GM12878 (cell line): ENCODE results near the gene CFI. TPM values are rescaled to one million over a fixed set of nuclear protein-coding genes. Genes with fewer than 3 reads are reported as not detected.
A peak's percentile ranks its signal among the peaks of the same experiment; 100 is the strongest.

Experiments used
- ATAC-seq: fragments of 200-7000 bp; cut with Tn5 transposase; 3 replicates; pipeline ENCODE4 v1.9.1; 2020; ENCODE audit warnings: mild to moderate bottlenecking, moderate library complexity
- BruUV-seq: library from RNA; stranded (reverse); fragments of 400-500 nt; replicated peaks from 2 replicates; lab custom pipeline; 2021; lab: Mats Ljungman, UMichigan
- CTCF ChIA-PET: fragments of 300-600 bp; sonication (Branson Sonifier 250); formaldehyde crosslinking; extraction: SDS; loops from one replicate; lab custom pipeline; 2021; ENCODE audit warnings: inconsistent platforms; lab: Yijun Ruan, JAX
- POLR2A ChIA-PET: fragments of 350-600 bp; formaldehyde crosslinking; extraction: SDS; loops from one replicate; lab custom pipeline; 2021; ENCODE audit warnings: inconsistent platforms; lab: Charles Lee
- RAD21 ChIA-PET: fragments of 300-600 bp; sonication (Branson Sonifier 250); formaldehyde crosslinking; loops from one replicate; lab custom pipeline; 2023; ENCODE audit warnings: antibody characterized with exemption; ENCODE audit not compliant: unreplicated experiment; lab: Charles Lee
- SMC1A ChIA-PET: fragments of 300-600 bp; sonication (Branson Sonifier 250); formaldehyde crosslinking; loops from one replicate; lab custom pipeline; 2023; ENCODE audit not compliant: unreplicated experiment, uncharacterized antibody; lab: Charles Lee
- DNase-seq: peaks from one replicate; pipeline ENCODE4 v3.0.0-alpha.2; 2011; ENCODE audit warnings: low read depth, low spot score
- FAIRE-seq: peaks from 3 replicates; lab custom pipeline; 2011; peaks lifted over from hg19 to GRCh38; lab: Jason Lieb, UNC
- H2AFZ ChIP-seq: 2 replicates; pipeline ENCODE4 v1.6.0; 2011; ENCODE audit warnings: low read depth, low read length, control low read depth; ENCODE audit not compliant: control insufficient read depth
- H3K27ac ChIP-seq: 2 replicates; pipeline ENCODE4 v1.5.1; 2011; ENCODE audit warnings: control low read depth; ENCODE audit not compliant: control insufficient read depth, insufficient read depth
- H3K27me3 ChIP-seq, 2 experiments: replicated peaks in 1 of 2; 2 replicates each; pipeline versions ENCODE4 v1.6.0 to v1.6.1; 2011; ENCODE audit warnings: low read length in 1 of 2; ENCODE audit not compliant: control insufficient read depth in 2 of 2, insufficient read depth in 2 of 2
- H3K36me3 ChIP-seq, 2 experiments: 2 replicates each; pipeline ENCODE4 v1.5.1; 2011; ENCODE audit warnings: low read length in 1 of 2; ENCODE audit not compliant: control insufficient read depth in 2 of 2, insufficient read depth in 2 of 2
- H3K4me1 ChIP-seq: 2 replicates; pipeline ENCODE4 v1.6.1; 2011; ENCODE audit warnings: mild to moderate bottlenecking, low read length, moderate library complexity, mixed read lengths; ENCODE audit not compliant: control insufficient read depth, insufficient read depth
- H3K4me2 ChIP-seq: 2 replicates; pipeline ENCODE4 v1.6.0; 2011; ENCODE audit warnings: control low read depth; ENCODE audit not compliant: control insufficient read depth, insufficient read depth
- H3K4me3 ChIP-seq: fragments of 200-600 bp; sonication (generic); 2 replicates; pipeline ENCODE4 v1.5.1; 2016
- H3K79me2 ChIP-seq: 2 replicates; pipeline ENCODE4 v1.6.0; 2011; ENCODE audit warnings: low read length; ENCODE audit not compliant: control insufficient read depth, insufficient read depth
- H3K9ac ChIP-seq: 2 replicates; pipeline ENCODE4 v1.8.0; 2011; ENCODE audit warnings: low read length, control low read depth, mixed read lengths; ENCODE audit not compliant: control insufficient read depth, insufficient read depth
- H3K9me3 ChIP-seq: replicated peaks from 3 replicates; pipeline ENCODE4 v1.5.1; 2011; ENCODE audit warnings: mild to moderate bottlenecking, low read length; ENCODE audit not compliant: control insufficient read depth, insufficient read depth
- H4K20me1 ChIP-seq: 2 replicates; pipeline ENCODE4 v1.6.0; 2011; ENCODE audit not compliant: control insufficient read depth, insufficient read depth
- ATF2 ChIP-seq: IDR thresholded peaks from 2 replicates; pipeline ENCODE4 v1.6.1; 2012; ENCODE audit warnings: low read length, inconsistent platforms
- ATF7 ChIP-seq: fragments of 450-650 bp; IDR thresholded peaks from 2 replicates; pipeline ENCODE4 v1.6.1; 2016; ENCODE audit warnings: low read depth, mild to moderate bottlenecking
- BMI1 ChIP-seq: fragments of 450-650 bp; IDR thresholded peaks from 2 replicates; pipeline ENCODE4 v1.6.1; 2016; ENCODE audit warnings: mild to moderate bottlenecking, moderate library complexity, borderline replicate concordance
- CBFB ChIP-seq: IDR thresholded peaks from 2 replicates; pipeline ENCODE4 v1.6.1; 2016; ENCODE audit warnings: antibody characterized with exemption, low read depth
- ETV6 ChIP-seq, 2 experiments: fragments of 450-650 bp in 1 of 2; IDR thresholded peaks in 1 of 2; conservative IDR thresholded peaks in 1 of 2; 2 replicates each; pipeline ENCODE4 v1.6.1; 2014; ENCODE audit warnings: antibody characterized with exemption in 1 of 2, borderline replicate concordance in 1 of 2, low read depth in 1 of 2, mild to moderate bottlenecking in 1 of 2, moderate library complexity in 1 of 2
- HSF1 ChIP-seq: fragments of 150-350 bp; IDR thresholded peaks from 2 replicates; pipeline ENCODE4 v1.6.1; 2014; ENCODE audit warnings: mild to moderate bottlenecking, low read depth, low read length
- MEF2A ChIP-seq: IDR thresholded peaks from 2 replicates; pipeline ENCODE4 v1.6.1; 2011; ENCODE audit warnings: low read depth, mild to moderate bottlenecking, low read length, moderate library complexity; ENCODE audit not compliant: insufficient read depth
- MEF2B ChIP-seq: fragments of 450-650 bp; IDR thresholded peaks from 2 replicates; pipeline ENCODE4 v1.6.1; 2018; ENCODE audit warnings: mild to moderate bottlenecking, moderate library complexity; ENCODE audit not compliant: partially characterized antibody, poor library complexity, severe bottlenecking
- POU2F2 ChIP-seq: IDR thresholded peaks from 3 replicates; pipeline ENCODE4 v1.6.1; 2011; ENCODE audit warnings: low read depth, mild to moderate bottlenecking, low read length, borderline replicate concordance
- RUNX3 ChIP-seq: IDR thresholded peaks from 2 replicates; pipeline ENCODE4 v1.6.1; 2012; ENCODE audit warnings: low read length, inconsistent platforms
- SIX5 ChIP-seq: IDR thresholded peaks from 2 replicates; pipeline ENCODE4 v1.6.1; 2011; ENCODE audit warnings: mild to moderate bottlenecking, low read depth, low read length, moderate library complexity; ENCODE audit not compliant: severe bottlenecking
- ZBTB4 ChIP-seq: fragments of 450-650 bp; formaldehyde crosslinking; IDR thresholded peaks from 2 replicates; pipeline ENCODE4 v1.4.0; 2022; ENCODE audit warnings: mild to moderate bottlenecking, moderate library complexity
- WGBS: methylation state at CpG from one replicate; pipeline ENCODE4 v1.1.6; 2016; ENCODE audit warnings: low lambda C conversion rate; ENCODE audit not compliant: insufficient replicate concordance, insufficient coverage; ENCODE audit errors: missing lambda C conversion rate; 5-methylcytosine and 5-hydroxymethylcytosine counted together
- in situ Hi-C: fragments of 300-500 bp; cut with MboI; formaldehyde crosslinking; loops from 9 replicates; pipeline ENCODE4 v1.14.3; 2018; ENCODE audit warnings: mixed read lengths
- intact Hi-C: fragments of 100-400 bp; cut with micrococcal nuclease; formaldehyde crosslinking; loops from one replicate; pipeline ENCODE4 v1.14.2; 2022; ENCODE audit not compliant: unreplicated experiment
- polyA plus RNA-seq, 11 experiments: library from polyadenylated mRNA; depleted of rRNA in 4 of 11; unstranded in 6 of 11; stranded (reverse) in 5 of 11; fragments of >200 nt; fragmentation: Nextera tagmentation in 4 of 11; fragmentation: Illumina TruSeq in 1 of 11; extraction: Ambion mirVana in 4 of 11; extraction: Trizol in 1 of 11; gene quantifications; 1 replicate in 1 of 11; 2 replicates in 10 of 11; pipeline versions ENCODE4 v1.2.1 to v1.2.3, GENCODE V29; 2011 to 2016; ENCODE audit warnings: inconsistent platforms in 2 of 11, missing spikeins in 2 of 11, low read depth in 1 of 11
- total RNA-seq, 4 experiments: library from RNA; depleted of rRNA in 3 of 4; stranded (reverse); fragments of >200 nt in 3 of 4; fragmentation: Illumina TruSeq in 1 of 4; extraction: Trizol in 1 of 4; gene quantifications; 2 replicates each; pipeline versions ENCODE4 v1.2.1 to v1.2.3, GENCODE V29; 2013 to 2021

Gene CFI
- total and polyA plus RNA-seq, 10 of the 15 experiments (the other 5 are each of a cell fraction or from before 2014, with no cell fraction given): 0.15 to 0.28 TPM; not detected in 8

GRCh38 chr4:109708990-109709389, 92.8 kb downstream of the CFI start:
- no peak overlapping the region for H2AFZ ChIP-seq
- ChIA-PET CTCF (interaction anchor here (0.7 to 1.1 kb wide), 2 partner anchors 95 to 118 kb away, joined by 3 read pairs; no protein-coding TSS in a partner anchor), RAD21 (interaction anchor here (1.0 to 1.2 kb wide), 2 partner anchors 9 to 147 kb away, joined by 3 read pairs; no protein-coding TSS in a partner anchor), SMC1A (interaction anchor here (1.2 kb wide), 1 partner anchor 137 kb away, joined by 3 read pairs; no protein-coding TSS in a partner anchor), POLR2A (interaction anchor here (0.6 kb wide), 1 partner anchor 263 kb away, joined by 6 read pairs; no protein-coding TSS in a partner anchor)
- no peak overlapping the region for H3K4me3 ChIP-seq
- 0 out of 4 replicates have a peak, but pooled peaks cover 0 to 2% of the 10 kb centered on the region in 2 experiments for H3K36me3 ChIP-seq
- H3K27me3 ChIP-seq: no peaks in the 10 kb centered on the region
- H3K9me3 ChIP-seq: no peaks in the 10 kb centered on the region
- BruUV-seq: no TSS peak
- WGBS: 77% methylated on average over 1 of the region's 1 CpG
- peaks cover 5% of the 10 kb centered on the region; the same call in 1 of the 2 replicates for H3K4me1 ChIP-seq
- TF ChIP-seq ETV6 (conservative IDR thresholded peaks at IDR 0.05 in 1 of 2, IDR thresholded peaks at IDR 0.05 in 1 of 2; ENCODE audit: borderline replicate concordance in 1 of 2, low read depth in 1 of 2): peak in 1 of 2 experiments; percentile 18; a peak in 1 of 4 replicates
- peak; percentile 75 for TF ChIP-seq MEF2A
- TF ChIP-seq CBFB: 0 out of 2 replicates have a peak, but pooled peaks have one; percentile 27
- TF ChIP-seq RUNX3: peak; percentile 85
- no peak for TF ChIP-seq SIX5
- peak; percentile 22 for TF ChIP-seq MEF2B
- TF ChIP-seq POU2F2: peak; percentile 74; the same call in 1 of the 3 replicates
- TF ChIP-seq ATF2: peak; percentile 75
- TF ChIP-seq BMI1: no peak
- TF ChIP-seq ATF7: peak; percentile 45; the same call in 1 of the 2 replicates
- TF ChIP-seq ZBTB4 (CRISPR knock-in tag): no peak
- TF ChIP-seq HSF1: no peak
- peak overlapping the region; percentile 39 for H3K4me2 ChIP-seq
- intact Hi-C loops (loop anchor here (10.0 kb wide), 1 partner anchor 266 kb away; no protein-coding TSS in a partner anchor), in situ Hi-C loops (no loop called here)
- H3K27ac ChIP-seq: no peak overlapping the region
- ATAC-seq (peak; percentile 93), FAIRE-seq (peak; percentile 75), DNase-seq (peak; percentile 15)
- H4K20me1 ChIP-seq: no peaks in the 10 kb centered on the region
- no peaks in the 10 kb centered on the region for H3K79me2 ChIP-seq
- H3K9ac ChIP-seq: no peak overlapping the region
